GM21360 (cell line): ENCODE data around the gene CCR5AS.
"Not testable (repeated sequence)": the region's sequence is repeated elsewhere in the genome, so short reads cannot be mapped to it uniquely, and the experiment has no call there.

Experiments
- ATAC-seq: cut with Tn5 transposase; IDR thresholded peaks from one replicate; pipeline ENCODE4 v1.9.1; 2021; ENCODE audit warnings: mild to moderate bottlenecking, moderate library complexity; ENCODE audit not compliant: unreplicated experiment

Gene CCR5AS

GRCh38 chr3:46359733-46360493 is 47.0 kb downstream of the CCR5AS start:
- peak; percentile 79 for ATAC-seq

GRCh38 chr3:46358466-46358865 is 48.4 kb downstream of the CCR5AS start:
- no peak for ATAC-seq

GRCh38 chr3:46356909-46357308 is 50.0 kb downstream of the CCR5AS start:
- ATAC-seq: no peak

- ATAC-seq: no peak
These were observed 50.6 kb downstream of the CCR5AS start for GRCh38 chr3:46356276-46356675.

- no peak for ATAC-seq
These were observed 51.9 kb downstream of the CCR5AS start for GRCh38 chr3:46354984-46355383.

GRCh38 chr3:46354478-46354877 is 52.4 kb downstream of the CCR5AS start:
- ATAC-seq: no peak

- ATAC-seq: no peak
These were observed 53.0 kb downstream of the CCR5AS start, which contains the start of gene CCR2 for GRCh38 chr3:46353647-46354410. CCR2 (plus strand) TSS chr3:46354111; CDS start chr3:46357528, 3,417 bp downstream.

- ATAC-seq: no peak
These were observed 53.8 kb downstream of the CCR5AS start for GRCh38 chr3:46353090-46353489.

- ATAC-seq: no peak
These were observed 55.2 kb downstream of the CCR5AS start for GRCh38 chr3:46351646-46352045.

GRCh38 chr3:46350262-46350565 is 56.7 kb downstream of the CCR5AS start:
- no peak for ATAC-seq

- peak; percentile 60 for ATAC-seq
These were observed 57.2 kb downstream of the CCR5AS start for GRCh38 chr3:46349484-46350261.

GRCh38 chr3:46348823-46349482 is 57.9 kb downstream of the CCR5AS start:
- ATAC-seq: no peak

GRCh38 chr3:46344476-46344875 is 62.4 kb downstream of the CCR5AS start:
- ATAC-seq: no peak

- no peak for ATAC-seq
These were observed 68.0 kb downstream of the CCR5AS start for GRCh38 chr3:46338840-46339239.

- no peak for ATAC-seq
These were observed 69.0 kb downstream of the CCR5AS start for GRCh38 chr3:46337911-46338310.

GRCh38 chr3:46335541-46335940 is 71.3 kb downstream of the CCR5AS start:
- no peak for ATAC-seq

- ATAC-seq: no peak
These were observed 72.0 kb downstream of the CCR5AS start for GRCh38 chr3:46334741-46335478.

GRCh38 chr3:46330676-46331075 is 76.2 kb downstream of the CCR5AS start:
- not testable (repeated sequence) for ATAC-seq

GRCh38 chr3:46325645-46326300 is 81.1 kb downstream of the CCR5AS start:
- no peak for ATAC-seq

GRCh38 chr3:46324036-46324435 is 82.8 kb downstream of the CCR5AS start:
- ATAC-seq: no peak
